Neural cell (in vitro differentiated cells): ENCODE data around the gene DAP. TPM values are rescaled to one million over a fixed set of nuclear protein-coding genes. Genes with fewer than 3 reads are reported as not detected.

Experiments used
- H2AFZ ChIP-seq: fragments of 200-600, 300-800 bp; sonication (generic), shearing (Covaris generic); 2 replicates; pipeline ENCODE4 v1.6.0; 2014; ENCODE audit warnings: low read depth, mild to moderate bottlenecking, antibody characterized with exemption, low read length, moderate library complexity
- H3F3A ChIP-seq: fragments of 200-600 bp; shearing (Covaris generic); 2 replicates; pipeline ENCODE4 v1.6.1; 2016; ENCODE audit warnings: mild to moderate bottlenecking, moderate library complexity, mixed read lengths, antibody characterized with exemption, low read length; ENCODE audit not compliant: insufficient read depth, poor library complexity, severe bottlenecking
- H3K27ac ChIP-seq: fragments of 200-600, 300-800 bp; sonication (generic), shearing (Covaris generic); 2 replicates; pipeline ENCODE4 v1.5.1; 2014; ENCODE audit warnings: mild to moderate bottlenecking, low read length, moderate library complexity
- H3K27me3 ChIP-seq: fragments of 300-800, 200-600 bp; sonication (generic), shearing (Covaris generic); 2 replicates; pipeline ENCODE4 v1.6.0; 2014; ENCODE audit warnings: mild to moderate bottlenecking, low read depth, low read length, moderate library complexity; ENCODE audit not compliant: insufficient read depth
- H3K36me3 ChIP-seq: fragments of 300-800, 200-600 bp; sonication (generic), shearing (Covaris generic); 2 replicates; pipeline ENCODE4 v1.5.1; 2014; ENCODE audit warnings: mild to moderate bottlenecking, antibody characterized with exemption, low read length, moderate library complexity; ENCODE audit not compliant: insufficient read depth
- H3K4me2 ChIP-seq: fragments of 300-800, 200-600 bp; sonication (generic), shearing (Covaris generic); 2 replicates; pipeline ENCODE4 v1.6.0; 2014; ENCODE audit warnings: mild to moderate bottlenecking, low read length
- H3K4me3 ChIP-seq: fragments of 300-800, 200-600 bp; sonication (generic), shearing (Covaris generic); 2 replicates; pipeline ENCODE4 v1.5.1; 2014; ENCODE audit warnings: mild to moderate bottlenecking, low read length, moderate library complexity
- H3K79me2 ChIP-seq: fragments of 200-600 bp; shearing (Covaris generic); replicated peaks from 2 replicates; pipeline ENCODE4 v1.6.0; 2014; ENCODE audit warnings: mild to moderate bottlenecking, low read length, moderate library complexity; ENCODE audit not compliant: insufficient read depth
- H3K9ac ChIP-seq: fragments of 300-800, 200-600 bp; sonication (generic), shearing (Covaris generic); 2 replicates; pipeline ENCODE4 v1.6.1; 2016; ENCODE audit warnings: mild to moderate bottlenecking, low read length, mixed read lengths
- H3K9me2 ChIP-seq: fragments of 200-600 bp; shearing (Covaris generic); 2 replicates; pipeline ENCODE4 v1.6.1; 2016; ENCODE audit warnings: mild to moderate bottlenecking, low read length, mixed read lengths; ENCODE audit not compliant: insufficient read depth
- H3K9me3 ChIP-seq: fragments of 200-600, 300-800 bp; sonication (generic), shearing (Covaris generic); 2 replicates; pipeline ENCODE4 v1.6.1; 2016; ENCODE audit warnings: mild to moderate bottlenecking, mixed run types, low read length, moderate library complexity, mixed read lengths
- H4K20me1 ChIP-seq: fragments of 200-600 bp; shearing (Covaris generic); 2 replicates; pipeline ENCODE4 v1.6.1; 2016; ENCODE audit warnings: mild to moderate bottlenecking, mixed run types; ENCODE audit not compliant: insufficient read depth
- EP300 ChIP-seq: fragments of 450-650 bp; conservative IDR thresholded peaks from 2 replicates; pipeline ENCODE4 v1.6.1; 2014; ENCODE audit warnings: antibody characterized with exemption, mild to moderate bottlenecking, moderate library complexity; ENCODE audit not compliant: poor library complexity, severe bottlenecking
- EZH2 ChIP-seq: fragments of 200-600, 300-800 bp; shearing (Covaris generic), sonication (generic); IDR thresholded peaks from 2 replicates; pipeline ENCODE4 v1.6.1; 2014; ENCODE audit warnings: antibody characterized with exemption, low read length, borderline replicate concordance, mild to moderate bottlenecking; ENCODE audit not compliant: insufficient read depth, poor library complexity, severe bottlenecking
- MXI1 ChIP-seq: fragments of 450-650 bp; conservative IDR thresholded peaks from 2 replicates; pipeline ENCODE4 v1.6.1; 2014; ENCODE audit warnings: antibody characterized with exemption, mild to moderate bottlenecking; ENCODE audit not compliant: poor library complexity, severe bottlenecking
- POLR2AphosphoS5 ChIP-seq: IDR thresholded peaks from 2 replicates; pipeline ENCODE4 v1.6.1; 2012
- RAD21 ChIP-seq: fragments of 450-650 bp; conservative IDR thresholded peaks from 2 replicates; pipeline ENCODE4 v1.6.1; 2014; ENCODE audit warnings: antibody characterized with exemption, mild to moderate bottlenecking, moderate library complexity
- SMC3 ChIP-seq: fragments of 450-650 bp; conservative IDR thresholded peaks from 2 replicates; pipeline ENCODE4 v1.6.1; 2014; ENCODE audit warnings: antibody characterized with exemption, mild to moderate bottlenecking, moderate library complexity; ENCODE audit not compliant: poor library complexity
- TAF1 ChIP-seq: IDR thresholded peaks from 2 replicates; pipeline ENCODE4 v1.6.1; 2012; ENCODE audit warnings: low read depth
- polyA plus RNA-seq: library from polyadenylated mRNA; depleted of rRNA; stranded (reverse); fragments of >200 nt; gene quantifications from 2 replicates; pipeline ENCODE4 v1.2.3, GENCODE V29; 2014
- TF ChIP-seq, protein P1 (sequence below): IDR thresholded peaks from 2 replicates; pipeline ENCODE4 v1.6.1; 2012; ENCODE audit warnings: borderline replicate concordance
- TF ChIP-seq, protein P2 (sequence below): fragments of 450-650 bp; IDR thresholded peaks from 2 replicates; pipeline ENCODE4 v1.5.1; 2014; ENCODE audit warnings: antibody characterized with exemption, mild to moderate bottlenecking, moderate library complexity; ENCODE audit not compliant: poor library complexity, severe bottlenecking

Gene DAP
- polyA plus RNA-seq, 1 donor from 2014 or later = 9.3 TPM

DNA sequence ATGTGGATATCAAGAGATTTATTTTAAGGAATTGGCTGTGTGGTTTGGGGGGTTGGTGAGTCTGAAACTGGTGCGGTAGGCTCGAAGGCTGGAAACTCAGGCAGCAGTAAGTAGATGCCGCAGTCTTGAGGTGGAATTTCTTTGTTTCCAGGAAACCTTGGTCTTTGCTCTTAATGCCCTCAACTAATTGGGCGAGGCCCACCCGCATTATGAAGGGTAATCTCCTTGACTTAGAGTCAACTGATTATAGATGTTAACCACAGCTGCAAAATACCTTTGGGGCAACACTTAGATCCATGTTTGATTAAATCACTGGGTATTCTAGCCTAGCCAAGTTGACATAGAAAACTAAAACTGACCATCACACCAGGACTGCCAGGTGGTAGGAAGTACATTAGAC lies 113.4 kb downstream of the DAP start:
- no peak overlapping the region for H3K4me2 ChIP-seq
- H3K27ac ChIP-seq = no peak overlapping the region
- no peaks in the 10 kb centered on the region for H4K20me1 ChIP-seq
- H3F3A ChIP-seq = no peaks in the 10 kb centered on the region
- H3K79me2 ChIP-seq = no peaks in the 10 kb centered on the region
- no peak overlapping the region for H2AFZ ChIP-seq
- no peaks in the 10 kb centered on the region for H3K36me3 ChIP-seq
- H3K9me3 ChIP-seq = no peaks in the 10 kb centered on the region
- H3K27me3 ChIP-seq = no peaks in the 10 kb centered on the region
- no peak overlapping the region for H3K4me3 ChIP-seq
- H3K9me2 ChIP-seq = no peaks in the 10 kb centered on the region
- no peak overlapping the region for H3K9ac ChIP-seq
- TF ChIP-seq EZH2 = no peak
- TF ChIP-seq EP300 = no peak
- TF ChIP-seq TAF1 = no peak
- TF ChIP-seq, protein P1, sequence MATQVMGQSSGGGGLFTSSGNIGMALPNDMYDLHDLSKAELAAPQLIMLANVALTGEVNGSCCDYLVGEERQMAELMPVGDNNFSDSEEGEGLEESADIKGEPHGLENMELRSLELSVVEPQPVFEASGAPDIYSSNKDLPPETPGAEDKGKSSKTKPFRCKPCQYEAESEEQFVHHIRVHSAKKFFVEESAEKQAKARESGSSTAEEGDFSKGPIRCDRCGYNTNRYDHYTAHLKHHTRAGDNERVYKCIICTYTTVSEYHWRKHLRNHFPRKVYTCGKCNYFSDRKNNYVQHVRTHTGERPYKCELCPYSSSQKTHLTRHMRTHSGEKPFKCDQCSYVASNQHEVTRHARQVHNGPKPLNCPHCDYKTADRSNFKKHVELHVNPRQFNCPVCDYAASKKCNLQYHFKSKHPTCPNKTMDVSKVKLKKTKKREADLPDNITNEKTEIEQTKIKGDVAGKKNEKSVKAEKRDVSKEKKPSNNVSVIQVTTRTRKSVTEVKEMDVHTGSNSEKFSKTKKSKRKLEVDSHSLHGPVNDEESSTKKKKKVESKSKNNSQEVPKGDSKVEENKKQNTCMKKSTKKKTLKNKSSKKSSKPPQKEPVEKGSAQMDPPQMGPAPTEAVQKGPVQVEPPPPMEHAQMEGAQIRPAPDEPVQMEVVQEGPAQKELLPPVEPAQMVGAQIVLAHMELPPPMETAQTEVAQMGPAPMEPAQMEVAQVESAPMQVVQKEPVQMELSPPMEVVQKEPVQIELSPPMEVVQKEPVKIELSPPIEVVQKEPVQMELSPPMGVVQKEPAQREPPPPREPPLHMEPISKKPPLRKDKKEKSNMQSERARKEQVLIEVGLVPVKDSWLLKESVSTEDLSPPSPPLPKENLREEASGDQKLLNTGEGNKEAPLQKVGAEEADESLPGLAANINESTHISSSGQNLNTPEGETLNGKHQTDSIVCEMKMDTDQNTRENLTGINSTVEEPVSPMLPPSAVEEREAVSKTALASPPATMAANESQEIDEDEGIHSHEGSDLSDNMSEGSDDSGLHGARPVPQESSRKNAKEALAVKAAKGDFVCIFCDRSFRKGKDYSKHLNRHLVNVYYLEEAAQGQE = no peak
- no peak for TF ChIP-seq SMC3
- TF ChIP-seq, protein P2, sequence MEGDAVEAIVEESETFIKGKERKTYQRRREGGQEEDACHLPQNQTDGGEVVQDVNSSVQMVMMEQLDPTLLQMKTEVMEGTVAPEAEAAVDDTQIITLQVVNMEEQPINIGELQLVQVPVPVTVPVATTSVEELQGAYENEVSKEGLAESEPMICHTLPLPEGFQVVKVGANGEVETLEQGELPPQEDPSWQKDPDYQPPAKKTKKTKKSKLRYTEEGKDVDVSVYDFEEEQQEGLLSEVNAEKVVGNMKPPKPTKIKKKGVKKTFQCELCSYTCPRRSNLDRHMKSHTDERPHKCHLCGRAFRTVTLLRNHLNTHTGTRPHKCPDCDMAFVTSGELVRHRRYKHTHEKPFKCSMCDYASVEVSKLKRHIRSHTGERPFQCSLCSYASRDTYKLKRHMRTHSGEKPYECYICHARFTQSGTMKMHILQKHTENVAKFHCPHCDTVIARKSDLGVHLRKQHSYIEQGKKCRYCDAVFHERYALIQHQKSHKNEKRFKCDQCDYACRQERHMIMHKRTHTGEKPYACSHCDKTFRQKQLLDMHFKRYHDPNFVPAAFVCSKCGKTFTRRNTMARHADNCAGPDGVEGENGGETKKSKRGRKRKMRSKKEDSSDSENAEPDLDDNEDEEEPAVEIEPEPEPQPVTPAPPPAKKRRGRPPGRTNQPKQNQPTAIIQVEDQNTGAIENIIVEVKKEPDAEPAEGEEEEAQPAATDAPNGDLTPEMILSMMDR = no peak
- TF ChIP-seq MXI1 = no peak
- TF ChIP-seq POLR2AphosphoS5 = no peak
- TF ChIP-seq RAD21 = no peak

DNA sequence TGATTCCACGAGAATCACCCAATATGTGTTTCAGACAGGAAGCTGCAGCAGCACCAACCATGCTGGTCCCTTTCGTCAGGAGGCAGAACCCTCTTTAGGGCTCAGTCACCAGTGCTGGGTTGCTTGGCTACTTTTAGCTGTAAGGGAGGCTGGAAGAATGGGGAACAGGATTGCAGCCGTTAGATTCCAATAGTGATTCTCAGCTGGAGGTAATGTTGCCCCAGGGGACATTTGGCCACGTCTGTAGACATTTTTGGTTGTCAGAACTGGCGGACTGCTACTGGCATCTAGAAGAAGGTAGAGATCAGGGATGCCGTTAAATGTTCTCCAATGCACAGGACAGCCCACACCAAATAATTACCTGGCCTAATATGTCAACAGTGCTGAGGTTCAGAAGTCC lies 115.4 kb downstream of the DAP start:
- Histone ChIP-seq H2AFZ (no peak overlapping the region), H3K4me2 (no peak overlapping the region), H4K20me1 (no peaks in the 10 kb centered on the region), H3K4me3 (no peak overlapping the region), H3K27ac (no peak overlapping the region), H3K79me2 (no peaks in the 10 kb centered on the region), H3K27me3 (no peaks in the 10 kb centered on the region), H3F3A (no peaks in the 10 kb centered on the region), H3K9me2 (no peaks in the 10 kb centered on the region), H3K9me3 (no peaks in the 10 kb centered on the region), H3K36me3 (no peaks in the 10 kb centered on the region), H3K9ac (no peak overlapping the region)
- TF ChIP-seq TAF1 (no peak), EP300 (no peak), MXI1 (no peak), RAD21 (no peak), EZH2 (no peak), SMC3 (no peak), POLR2AphosphoS5 (no peak)
- TF ChIP-seq, protein P1 = no peak
- TF ChIP-seq, protein P2 = no peak
